ENCODE results near the gene SPATA24. TPM values are rescaled to one million over a fixed set of nuclear protein-coding genes. Genes with fewer than 3 reads are reported as not detected.

Gene SPATA24
- total RNA-seq, 4 donors from 2014 or later, result 1.5 to 13.5 (median 6.3) TPM

GRCh38 chr5:139382807-139383206 is 21.1 kb downstream of the SPATA24 start:
- H3K27me3 ChIP-seq, result no peaks in the 10 kb centered on the region
- TF ChIP-seq POLR2AphosphoS5 (IDR thresholded peaks at IDR 0.05) (no peak), CTCF (IDR thresholded peaks at IDR 0.05) (no peak), EP300 (IDR thresholded peaks at IDR 0.05) (no peak), POLR2A (IDR thresholded peaks at IDR 0.05) (no peak)
- no peak overlapping the region for H3K4me3 ChIP-seq
- no peak overlapping the region for H3K27ac ChIP-seq
- H3K4me1 ChIP-seq, result peaks cover 0 to 22% (median 4%) of the 10 kb centered on the region in 3 donors
- WGBS, 2 donors (ENCODE audit: low coverage in 1 of 2), result 0% methylated on average over 1 of the region's 3 CpGs; no CpG with 5 or more reads in 1 of the 2 donors
- H3K9me3 ChIP-seq, result no peaks in the 10 kb centered on the region
- no peak for ATAC-seq
- peaks cover 0 to 4% of the 10 kb centered on the region in 2 donors for H3K36me3 ChIP-seq

- Histone ChIP-seq H3K27me3 (no peaks in the 10 kb centered on the region), H3K36me3 (peaks cover 0 to 7% of the 10 kb centered on the region in 2 donors), H3K9me3 (no peaks in the 10 kb centered on the region), H3K4me3 (no peak overlapping the region), H3K4me1 (peaks cover 0 to 21% (median 3%) of the 10 kb centered on the region in 3 donors), H3K27ac (no peak overlapping the region)
- WGBS, 2 donors (ENCODE audit: low coverage in 1 of 2), result 50 to 93% methylated on average over 1 to 3 of the region's 28 CpGs
- ATAC-seq, result no peak
- no peak for TF ChIP-seq POLR2AphosphoS5 (IDR thresholded peaks at IDR 0.05)
- TF ChIP-seq POLR2A (IDR thresholded peaks at IDR 0.05), result no peak
- no peak for TF ChIP-seq CTCF (IDR thresholded peaks at IDR 0.05)
- no peak for TF ChIP-seq EP300 (IDR thresholded peaks at IDR 0.05)
Observed at GRCh38 chr5:139381837-139382761, 21.8 kb downstream of the SPATA24 start.

- ATAC-seq, result no peak
- no peaks in the 10 kb centered on the region for H3K27me3 ChIP-seq
- no peaks in the 10 kb centered on the region for H3K9me3 ChIP-seq
- 55 to 80% methylated on average over 4 to 5 of the region's 15 CpGs for WGBS, 2 donors (ENCODE audit: low coverage in 1 of 2)
- no peak overlapping the region for H3K4me3 ChIP-seq
- no peak overlapping the region for H3K27ac ChIP-seq
- TF ChIP-seq POLR2AphosphoS5 (IDR thresholded peaks at IDR 0.05), result no peak
- peaks cover 0 to 15% of the 10 kb centered on the region in 2 donors for H3K36me3 ChIP-seq
- peaks cover 0 to 23% (median 3%) of the 10 kb centered on the region in 3 donors for H3K4me1 ChIP-seq
Observed at GRCh38 chr5:139379626-139380449, 24.1 kb downstream of the SPATA24 start.

GRCh38 chr5:139378941-139379361 is 24.9 kb downstream of the SPATA24 start:
- ATAC-seq, result no peak
- TF ChIP-seq EP300 (IDR thresholded peaks at IDR 0.05), result no peak
- TF ChIP-seq CTCF (IDR thresholded peaks at IDR 0.05), result no peak
- no peak for TF ChIP-seq POLR2A (IDR thresholded peaks at IDR 0.05)
- no peak for TF ChIP-seq POLR2AphosphoS5 (IDR thresholded peaks at IDR 0.05)
- 72% methylated on average over 5 of the region's 13 CpGs; no CpG with 5 or more reads in 1 of the 2 donors for WGBS, 2 donors (ENCODE audit: low coverage in 1 of 2)
- Histone ChIP-seq H3K9me3 (no peaks in the 10 kb centered on the region), H3K27me3 (no peaks in the 10 kb centered on the region), H3K4me1 (peaks cover 0 to 25% (median 0%) of the 10 kb centered on the region in 3 donors), H3K36me3 (peaks cover 0 to 20% of the 10 kb centered on the region in 2 donors), H3K27ac (no peak overlapping the region), H3K4me3 (no peak overlapping the region)
